ENCODE measurements around the gene PRRC2A.

- TF ChIP-seq, protein P1, sequence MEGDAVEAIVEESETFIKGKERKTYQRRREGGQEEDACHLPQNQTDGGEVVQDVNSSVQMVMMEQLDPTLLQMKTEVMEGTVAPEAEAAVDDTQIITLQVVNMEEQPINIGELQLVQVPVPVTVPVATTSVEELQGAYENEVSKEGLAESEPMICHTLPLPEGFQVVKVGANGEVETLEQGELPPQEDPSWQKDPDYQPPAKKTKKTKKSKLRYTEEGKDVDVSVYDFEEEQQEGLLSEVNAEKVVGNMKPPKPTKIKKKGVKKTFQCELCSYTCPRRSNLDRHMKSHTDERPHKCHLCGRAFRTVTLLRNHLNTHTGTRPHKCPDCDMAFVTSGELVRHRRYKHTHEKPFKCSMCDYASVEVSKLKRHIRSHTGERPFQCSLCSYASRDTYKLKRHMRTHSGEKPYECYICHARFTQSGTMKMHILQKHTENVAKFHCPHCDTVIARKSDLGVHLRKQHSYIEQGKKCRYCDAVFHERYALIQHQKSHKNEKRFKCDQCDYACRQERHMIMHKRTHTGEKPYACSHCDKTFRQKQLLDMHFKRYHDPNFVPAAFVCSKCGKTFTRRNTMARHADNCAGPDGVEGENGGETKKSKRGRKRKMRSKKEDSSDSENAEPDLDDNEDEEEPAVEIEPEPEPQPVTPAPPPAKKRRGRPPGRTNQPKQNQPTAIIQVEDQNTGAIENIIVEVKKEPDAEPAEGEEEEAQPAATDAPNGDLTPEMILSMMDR (IDR thresholded peaks at IDR 0.05) = no peak
- TF ChIP-seq POLR2A (IDR thresholded peaks at IDR 0.05) = no peak
Observed at GRCh38 chr6:31662124-31662723, 41.7 kb downstream of the PRRC2A start.
